ENCODE measurements around the gene ZNF774. TPM values are rescaled to one million over a fixed set of nuclear protein-coding genes. Genes with fewer than 3 reads are reported as not detected.
"Not testable (repeated sequence)": the region's sequence is repeated elsewhere in the genome, so short reads cannot be mapped to it uniquely, and the experiment has no call there.

Gene ZNF774
- 1.2 and 2.3 TPM in 2 replicates for total RNA-seq

GRCh38 chr15:90352107-90352893 is at the start of gene ZNF774:
Gene ZNF774 (plus strand): TSS chr15:90352284. CDS start chr15:90354661, 2,377 bp downstream.
- Mint-ChIP-seq H3K9me3 (no peaks in the 10 kb centered on the region), H3K36me3 (ENCODE audit: low read depth) (no peaks in the 10 kb centered on the region), H3K4me1 (peaks cover 6% of the 10 kb centered on the region), H3K4me3 (peak within 1 kb of the TSS; percentile 89), H3K27ac (peak within 1 kb of the TSS; percentile 89), H3K27me3 (peaks cover 8% of the 10 kb centered on the region)
- peak; percentile 97 for DNase-seq
- intact Hi-C loops (cut with micrococcal nuclease): loop anchor here (2.0 kb wide), 1 partner anchor 37 kb away; the partner anchor contains the start of gene IQGAP1

GRCh38 chr15:90305355-90305754 is 46.7 kb upstream of the ZNF774 start:
- intact Hi-C loops (cut with micrococcal nuclease): loop anchor here (5.0 kb wide), 1 partner anchor 627 kb away; the partner anchor contains the start of gene HDDC3
- not testable (repeated sequence) for H3K27me3 Mint-ChIP-seq; H3K27ac Mint-ChIP-seq; H3K9me3 Mint-ChIP-seq; H3K4me3 Mint-ChIP-seq; H3K36me3 Mint-ChIP-seq (ENCODE audit: low read depth); DNase-seq
- peaks cover 50% of the 10 kb centered on the region for H3K4me1 Mint-ChIP-seq

GRCh38 chr15:90305932-90306331 is 46.2 kb upstream of the ZNF774 start:
- no peaks in the 10 kb centered on the region for H3K27me3 Mint-ChIP-seq
- DNase-seq: no peak
- peaks cover 49% of the 10 kb centered on the region for H3K4me1 Mint-ChIP-seq
- H3K27ac Mint-ChIP-seq: peak overlapping the region; percentile 86
- H3K36me3 Mint-ChIP-seq (ENCODE audit: low read depth): no peaks in the 10 kb centered on the region
- H3K9me3 Mint-ChIP-seq: no peaks in the 10 kb centered on the region
- intact Hi-C loops (cut with micrococcal nuclease): loop anchor here (1.0 to 5.0 kb wide), 2 partner anchors 113 to 626 kb away; partner anchors contain the start of gene HDDC3
- peak overlapping the region; percentile 66 for H3K4me3 Mint-ChIP-seq

- Mint-ChIP-seq H3K27ac (peak overlapping the region; percentile 86), H3K4me1 (peaks cover 46% of the 10 kb centered on the region), H3K27me3 (no peaks in the 10 kb centered on the region), H3K4me3 (peak overlapping the region; percentile 66), H3K9me3 (no peaks in the 10 kb centered on the region), H3K36me3 (ENCODE audit: low read depth) (no peaks in the 10 kb centered on the region)
- DNase-seq: peak; percentile 80
- intact Hi-C loops (cut with micrococcal nuclease): loop anchor here (1.0 to 5.0 kb wide), 2 partner anchors 113 to 626 kb away; partner anchors contain the start of gene HDDC3
These were observed 45.5 kb upstream of the ZNF774 start for GRCh38 chr15:90306560-90306959.

GRCh38 chr15:90307661-90308060 is 44.4 kb upstream of the ZNF774 start:
- Mint-ChIP-seq H3K27ac (peak overlapping the region; percentile 51), H3K27me3 (peaks cover 5% of the 10 kb centered on the region), H3K9me3 (no peaks in the 10 kb centered on the region), H3K4me3 (no peak overlapping the region), H3K4me1 (peaks cover 51% of the 10 kb centered on the region), H3K36me3 (ENCODE audit: low read depth) (no peaks in the 10 kb centered on the region)
- DNase-seq: no peak
- intact Hi-C loops (cut with micrococcal nuclease): loop anchor here (5.0 kb wide), 1 partner anchor 625 kb away; the partner anchor contains the start of gene HDDC3

- H3K4me3 Mint-ChIP-seq: no peak overlapping the region
- H3K27ac Mint-ChIP-seq: no peak overlapping the region
- intact Hi-C loops (cut with micrococcal nuclease): loop anchor here (5.0 kb wide), 1 partner anchor 623 kb away; the partner anchor contains the start of gene HDDC3
- peaks cover 14% of the 10 kb centered on the region for H3K27me3 Mint-ChIP-seq
- H3K4me1 Mint-ChIP-seq: peaks cover 45% of the 10 kb centered on the region
- H3K9me3 Mint-ChIP-seq: no peaks in the 10 kb centered on the region
- no peaks in the 10 kb centered on the region for H3K36me3 Mint-ChIP-seq (ENCODE audit: low read depth)
- no peak for DNase-seq
These were observed 43.1 kb upstream of the ZNF774 start for GRCh38 chr15:90309020-90309419.

- Mint-ChIP-seq H3K9me3 (no peaks in the 10 kb centered on the region), H3K4me3 (no peak overlapping the region), H3K27ac (peak overlapping the region; percentile 1), H3K27me3 (peaks cover 15% of the 10 kb centered on the region), H3K36me3 (ENCODE audit: low read depth) (no peaks in the 10 kb centered on the region), H3K4me1 (peaks cover 20% of the 10 kb centered on the region)
- DNase-seq: no peak
- intact Hi-C loops (cut with micrococcal nuclease): no loop called here
These were observed 36.7 kb upstream of the ZNF774 start for GRCh38 chr15:90315278-90315982.

GRCh38 chr15:90316139-90316538 is 35.9 kb upstream of the ZNF774 start:
- H3K36me3 Mint-ChIP-seq (ENCODE audit: low read depth): no peaks in the 10 kb centered on the region
- no peak overlapping the region for H3K27ac Mint-ChIP-seq
- H3K4me1 Mint-ChIP-seq: peaks cover 22% of the 10 kb centered on the region
- no peaks in the 10 kb centered on the region for H3K9me3 Mint-ChIP-seq
- DNase-seq: no peak
- H3K4me3 Mint-ChIP-seq: no peak overlapping the region
- peaks cover 15% of the 10 kb centered on the region for H3K27me3 Mint-ChIP-seq
- intact Hi-C loops (cut with micrococcal nuclease): no loop called here

GRCh38 chr15:90318591-90318990 is 33.5 kb upstream of the ZNF774 start:
- H3K4me1 Mint-ChIP-seq: peaks cover 8% of the 10 kb centered on the region
- DNase-seq: no peak
- H3K27ac Mint-ChIP-seq: no peak overlapping the region
- intact Hi-C loops (cut with micrococcal nuclease): no loop called here
- no peaks in the 10 kb centered on the region for H3K36me3 Mint-ChIP-seq (ENCODE audit: low read depth)
- H3K27me3 Mint-ChIP-seq: peaks cover 4% of the 10 kb centered on the region
- no peak overlapping the region for H3K4me3 Mint-ChIP-seq
- H3K9me3 Mint-ChIP-seq: no peaks in the 10 kb centered on the region

- H3K4me3 Mint-ChIP-seq: peak overlapping the region; percentile 54
- H3K27ac Mint-ChIP-seq: no peak overlapping the region
These were observed 31.8 kb upstream of the ZNF774 start for GRCh38 chr15:90320062-90320884.

GRCh38 chr15:90320885-90321278 is 31.2 kb upstream of the ZNF774 start:
- Mint-ChIP-seq H3K36me3 (ENCODE audit: low read depth) (no peaks in the 10 kb centered on the region), H3K4me3 (no peak overlapping the region), H3K27ac (no peak overlapping the region), H3K27me3 (no peaks in the 10 kb centered on the region), H3K9me3 (no peaks in the 10 kb centered on the region), H3K4me1 (peaks cover 11% of the 10 kb centered on the region)
- intact Hi-C loops (cut with micrococcal nuclease): loop anchor here (1.0 to 10.0 kb wide), 2 partner anchors 161 to 274 kb away; no protein-coding TSS in a partner anchor
- no peak for DNase-seq

More at GRCh38 chr15:90320062-90320884, 31.8 kb upstream of the ZNF774 start:
- H3K36me3 Mint-ChIP-seq (ENCODE audit: low read depth): no peaks in the 10 kb centered on the region
- H3K27me3 Mint-ChIP-seq: no peaks in the 10 kb centered on the region
- peaks cover 8% of the 10 kb centered on the region for H3K4me1 Mint-ChIP-seq
- intact Hi-C loops (cut with micrococcal nuclease): loop anchor here (1.0 to 10.0 kb wide), 2 partner anchors 162 to 275 kb away; no protein-coding TSS in a partner anchor
- H3K9me3 Mint-ChIP-seq: no peaks in the 10 kb centered on the region
- DNase-seq: peak; percentile 91

GRCh38 chr15:90322538-90322937 is 29.5 kb upstream of the ZNF774 start:
- Mint-ChIP-seq H3K4me1 (peaks cover 12% of the 10 kb centered on the region), H3K27me3 (no peaks in the 10 kb centered on the region), H3K9me3 (no peaks in the 10 kb centered on the region), H3K36me3 (ENCODE audit: low read depth) (no peaks in the 10 kb centered on the region), H3K27ac (no peak overlapping the region), H3K4me3 (no peak overlapping the region)
- intact Hi-C loops (cut with micrococcal nuclease): loop anchor here (10.0 kb wide), 1 partner anchor 272 kb away; no protein-coding TSS in a partner anchor
- DNase-seq: no peak

- no peak overlapping the region for H3K4me3 Mint-ChIP-seq
- intact Hi-C loops (cut with micrococcal nuclease): loop anchor here (10.0 kb wide), 1 partner anchor 269 kb away; no protein-coding TSS in a partner anchor
- H3K9me3 Mint-ChIP-seq: no peaks in the 10 kb centered on the region
- peaks cover 4% of the 10 kb centered on the region for H3K4me1 Mint-ChIP-seq
- no peaks in the 10 kb centered on the region for H3K36me3 Mint-ChIP-seq (ENCODE audit: low read depth)
- H3K27ac Mint-ChIP-seq: no peak overlapping the region
- H3K27me3 Mint-ChIP-seq: no peaks in the 10 kb centered on the region
- DNase-seq: no peak
These were observed 26.4 kb upstream of the ZNF774 start for GRCh38 chr15:90325726-90326125.

All from activated CD4-positive, alpha-beta T cell treated with anti-CD3 and anti-CD28 coated beads, Interleukin-2, amount 10 ng/mL, durations not matched to agents 24 days and 14 days (primary cell).